Spleen (tissue), 11 donors: ENCODE data around the gene BASP1. TPM values are rescaled to one million over a fixed set of nuclear protein-coding genes. Genes with fewer than 3 reads are reported as not detected.

Experiments used
- DNase-seq: peaks from one replicate; pipeline ENCODE4 v3.0.0-alpha.2; 2020
- H3K27ac ChIP-seq, 8 donors: fragments of 200-600 bp; sonication (generic) in 7 of 8; 1 replicate in 4 of 8; 2 replicates in 4 of 8; pipeline versions ENCODE4 v1.5.0 to v1.8.0; 2016 to 2021; ENCODE audit warnings: inconsistent platforms in 4 of 8, mild to moderate bottlenecking in 4 of 8, moderate library complexity in 1 of 8
- H3K27me3 ChIP-seq, 7 donors: fragments of 200-600 bp; sonication (generic) in 6 of 7; replicated peaks in 1 of 7; 1 replicate in 4 of 7; 2 replicates in 3 of 7; pipeline versions ENCODE4 v1.5.0 to v1.8.0; 2016 to 2021; ENCODE audit warnings: inconsistent platforms in 3 of 7, mild to moderate bottlenecking in 1 of 7
- H3K36me3 ChIP-seq, 6 donors: fragments of 200-600 bp; sonication (generic) in 5 of 6; 1 replicate in 4 of 6; 2 replicates in 2 of 6; pipeline versions ENCODE4 v1.5.0 to v1.8.0; 2016 to 2021; ENCODE audit warnings: inconsistent platforms in 2 of 6
- H3K4me1 ChIP-seq, 6 donors: fragments of 200-600 bp; sonication (generic) in 5 of 6; 1 replicate in 3 of 6; 2 replicates in 3 of 6; pipeline versions ENCODE4 v1.5.0 to v1.8.0; 2016 to 2021; ENCODE audit warnings: inconsistent platforms in 3 of 6
- H3K4me3 ChIP-seq, 8 donors: fragments of 200-600 bp; sonication (generic) in 7 of 8; 1 replicate in 4 of 8; 2 replicates in 4 of 8; pipeline versions ENCODE4 v1.5.0 to v1.8.0; 2016 to 2021; ENCODE audit warnings: inconsistent platforms in 4 of 8, mild to moderate bottlenecking in 4 of 8, moderate library complexity in 2 of 8
- H3K9me3 ChIP-seq, 8 donors: fragments of 200-600 bp; sonication (generic) in 7 of 8; 1 replicate in 4 of 8; 2 replicates in 4 of 8; pipeline versions ENCODE4 v1.5.0 to v1.8.0; 2016 to 2021; ENCODE audit warnings: inconsistent platforms in 4 of 8
- CTCF ChIP-seq, 11 experiments: fragments of 200-600 bp in 7 of 11; fragments of 450-650 bp in 4 of 11; sonication (generic) in 4 of 11; IDR thresholded peaks in 8 of 11; conservative IDR thresholded peaks in 3 of 11; 1 replicate in 7 of 11; 2 replicates in 4 of 11; pipeline versions ENCODE4 v1.4.0 to v1.8.0; 2016 to 2021; ENCODE audit warnings: antibody characterized with exemption in 11 of 11, inconsistent platforms in 4 of 11, mild to moderate bottlenecking in 1 of 11
- POLR2A ChIP-seq, 3 donors: fragments of 450-650 bp; IDR thresholded peaks; one replicate each; pipeline ENCODE4 v1.5.1; 2017; ENCODE audit warnings: antibody characterized with exemption in 3 of 3, mild to moderate bottlenecking in 1 of 3
- POLR2AphosphoS5 ChIP-seq, 3 donors: sonication (generic); formaldehyde crosslinking; IDR thresholded peaks; one replicate each; pipeline ENCODE4 v1.5.1; 2017; ENCODE audit warnings: antibody characterized with exemption in 3 of 3
- WGBS, 5 donors: extraction: QIAGEN DNeasy Blood & Tissue Kit in 3 of 5; methylation state at CpG; one replicate each; pipeline versions ENCODE4 v1.1.5 to v1.1.7; 2013 to 2018; 5-methylcytosine and 5-hydroxymethylcytosine counted together
- intact Hi-C: fragments of 100-400 bp; cut with DNase I; formaldehyde crosslinking; loops from one replicate; pipeline ENCODE4 v1.15.0; 2023; ENCODE audit warnings: low total_unique reads
- polyA plus RNA-seq, 3 donors: library from polyadenylated mRNA; stranded (reverse); fragments of 200-250 nt; gene quantifications; one replicate each; pipeline ENCODE4 v1.2.1, GENCODE V29; 2013
- total RNA-seq, 7 donors: library from RNA; depleted of rRNA in 3 of 7; stranded (reverse); fragments of >200 nt in 3 of 7; fragmentation: NEBNext Ultra II Directional in 4 of 7; extraction: Animal tissue kit (Norgen Biotek cat#: 25700) in 4 of 7; gene quantifications; one replicate each; pipeline versions ENCODE4 v1.1.0 to v1.2.1, GENCODE V29; 2016 to 2021
- donor health status: healthy with polysubstance abuse.
- donor health status: DM: no; HTN: no; CAD: no; lungs with moderate emphysema.
- donor health status: DM: no; HTN: no; CAD: no.
- donor health status: Bipolar disorder and iron deficiency.
- donor health status: healthy.
- donor health status: DM: no; HTN: no; CAD: no.
- donor health status: DM: yes; HTN: yes; CAD: no.

The BASP1 gene
- total and polyA plus RNA-seq, 10 donors: 44.5 to 168 (median 102) TPM

- no peaks in the 10 kb centered on the region for H3K9me3 ChIP-seq
- H3K4me3 ChIP-seq: no peak overlapping the region
- WGBS, 5 donors: 86 to 91% (median 89%) methylated on average over 5 of the region's 5 CpGs
- H3K4me1 ChIP-seq: peaks cover 0 to 11% (median 0%) of the 10 kb centered on the region in 6 donors
- no peak for DNase-seq
- H3K27me3 ChIP-seq: no peaks in the 10 kb centered on the region
- intact Hi-C loops: no loop called here
- no peak for TF ChIP-seq POLR2AphosphoS5 (IDR thresholded peaks at IDR 0.05)
- TF ChIP-seq POLR2A (IDR thresholded peaks at IDR 0.05): no peak
- TF ChIP-seq CTCF (IDR thresholded peaks at IDR 0.05 in 8 of 11, conservative IDR thresholded peaks at IDR 0.05 in 3 of 11): no peak
- H3K36me3 ChIP-seq: no peaks in the 10 kb centered on the region
- H3K27ac ChIP-seq: no peak overlapping the region
These were observed 42.5 kb upstream of the BASP1 start for GRCh38 chr5:17174965-17175364.

GRCh38 chr5:17177501-17178372 lies 39.7 kb upstream of the BASP1 start:
- Histone ChIP-seq H3K4me1 (no peaks in the 10 kb centered on the region), H3K4me3 (no peak overlapping the region), H3K27ac (no peak overlapping the region), H3K27me3 (no peaks in the 10 kb centered on the region), H3K36me3 (no peaks in the 10 kb centered on the region), H3K9me3 (no peaks in the 10 kb centered on the region)
- no peak for TF ChIP-seq POLR2A (IDR thresholded peaks at IDR 0.05)
- TF ChIP-seq POLR2AphosphoS5 (IDR thresholded peaks at IDR 0.05): no peak
- no peak for TF ChIP-seq CTCF (IDR thresholded peaks at IDR 0.05 in 8 of 11, conservative IDR thresholded peaks at IDR 0.05 in 3 of 11)
- no peak for DNase-seq
- intact Hi-C loops: no loop called here
- 77 to 91% (median 82%) methylated on average over 6 of the region's 6 CpGs for WGBS, 5 donors

- Histone ChIP-seq H3K4me1 (no peaks in the 10 kb centered on the region), H3K9me3 (no peaks in the 10 kb centered on the region), H3K36me3 (no peaks in the 10 kb centered on the region), H3K27me3 (no peaks in the 10 kb centered on the region), H3K27ac (no peak overlapping the region), H3K4me3 (no peak overlapping the region)
- 77 to 97% (median 94%) methylated on average over 2 of the region's 2 CpGs for WGBS, 5 donors
- TF ChIP-seq POLR2AphosphoS5 (IDR thresholded peaks at IDR 0.05) (no peak), POLR2A (IDR thresholded peaks at IDR 0.05) (no peak), CTCF (IDR thresholded peaks at IDR 0.05 in 8 of 11, conservative IDR thresholded peaks at IDR 0.05 in 3 of 11) (no peak)
- intact Hi-C loops: no loop called here
- DNase-seq: no peak
These were observed 39.1 kb upstream of the BASP1 start for GRCh38 chr5:17178373-17178675.

- WGBS, 5 donors: 87 to 93% (median 88%) methylated on average over 6 of the region's 6 CpGs
- intact Hi-C loops: no loop called here
- no peak overlapping the region for H3K27ac ChIP-seq
These were observed 37.0 kb upstream of the BASP1 start for GRCh38 chr5:17180330-17180843.

More at GRCh38 chr5:17180330-17180843, 37.0 kb upstream of the BASP1 start:
- no peak for TF ChIP-seq POLR2AphosphoS5 (IDR thresholded peaks at IDR 0.05)
- TF ChIP-seq POLR2A (IDR thresholded peaks at IDR 0.05): no peak
- no peak for TF ChIP-seq CTCF (IDR thresholded peaks at IDR 0.05 in 8 of 11, conservative IDR thresholded peaks at IDR 0.05 in 3 of 11)
- H3K9me3 ChIP-seq: no peaks in the 10 kb centered on the region
- H3K36me3 ChIP-seq: no peaks in the 10 kb centered on the region
- DNase-seq: no peak
- H3K4me3 ChIP-seq: no peak overlapping the region
- no peaks in the 10 kb centered on the region for H3K27me3 ChIP-seq
- no peaks in the 10 kb centered on the region for H3K4me1 ChIP-seq
